Skeletal muscle cell (primary cell): Measurements from ENCODE around the gene YWHAG.
A peak's percentile ranks its signal among the peaks of the same experiment; 100 is the strongest.
"Not testable (repeated sequence)": the region's sequence is repeated elsewhere in the genome, so short reads cannot be mapped to it uniquely, and the experiment has no call there.

Experiments
- DNase-seq: peaks from one replicate; pipeline ENCODE4 v3.0.0-alpha.2; 2010; ENCODE audit warnings: low read depth
- H3K4me3 ChIP-seq: 2 replicates; pipeline ENCODE4 v1.5.1; 2011; ENCODE audit warnings: low read depth, mild to moderate bottlenecking, control low read depth, low read length, moderate library complexity

Gene YWHAG

DNA sequence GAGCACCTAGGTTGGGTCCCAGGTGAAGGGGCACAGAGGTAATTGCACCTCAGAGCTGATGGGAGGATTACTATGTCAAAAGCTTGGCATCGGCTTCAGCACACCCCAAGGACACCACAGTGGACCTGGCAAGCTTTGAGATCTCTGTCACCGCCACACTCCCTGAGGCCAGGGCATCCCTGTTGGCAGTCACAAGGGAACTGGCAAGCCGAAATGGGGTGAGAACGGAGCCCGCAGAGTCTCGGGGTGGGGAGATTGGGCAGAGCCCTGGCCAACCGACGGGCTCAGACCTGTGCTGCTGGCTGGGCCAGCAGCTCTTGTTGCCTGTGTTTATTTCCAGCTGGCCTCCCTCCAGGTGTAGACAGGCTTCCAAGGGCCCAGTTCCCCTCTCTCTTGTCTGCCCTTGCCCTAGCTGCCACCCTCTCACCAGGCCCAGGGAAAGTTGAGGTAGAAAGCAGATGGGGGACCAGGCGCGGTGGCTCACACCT is 53.9 kb downstream of the YWHAG start:
- peak overlapping the region; percentile 97 for H3K4me3 ChIP-seq
- DNase-seq = no peak

DNA sequence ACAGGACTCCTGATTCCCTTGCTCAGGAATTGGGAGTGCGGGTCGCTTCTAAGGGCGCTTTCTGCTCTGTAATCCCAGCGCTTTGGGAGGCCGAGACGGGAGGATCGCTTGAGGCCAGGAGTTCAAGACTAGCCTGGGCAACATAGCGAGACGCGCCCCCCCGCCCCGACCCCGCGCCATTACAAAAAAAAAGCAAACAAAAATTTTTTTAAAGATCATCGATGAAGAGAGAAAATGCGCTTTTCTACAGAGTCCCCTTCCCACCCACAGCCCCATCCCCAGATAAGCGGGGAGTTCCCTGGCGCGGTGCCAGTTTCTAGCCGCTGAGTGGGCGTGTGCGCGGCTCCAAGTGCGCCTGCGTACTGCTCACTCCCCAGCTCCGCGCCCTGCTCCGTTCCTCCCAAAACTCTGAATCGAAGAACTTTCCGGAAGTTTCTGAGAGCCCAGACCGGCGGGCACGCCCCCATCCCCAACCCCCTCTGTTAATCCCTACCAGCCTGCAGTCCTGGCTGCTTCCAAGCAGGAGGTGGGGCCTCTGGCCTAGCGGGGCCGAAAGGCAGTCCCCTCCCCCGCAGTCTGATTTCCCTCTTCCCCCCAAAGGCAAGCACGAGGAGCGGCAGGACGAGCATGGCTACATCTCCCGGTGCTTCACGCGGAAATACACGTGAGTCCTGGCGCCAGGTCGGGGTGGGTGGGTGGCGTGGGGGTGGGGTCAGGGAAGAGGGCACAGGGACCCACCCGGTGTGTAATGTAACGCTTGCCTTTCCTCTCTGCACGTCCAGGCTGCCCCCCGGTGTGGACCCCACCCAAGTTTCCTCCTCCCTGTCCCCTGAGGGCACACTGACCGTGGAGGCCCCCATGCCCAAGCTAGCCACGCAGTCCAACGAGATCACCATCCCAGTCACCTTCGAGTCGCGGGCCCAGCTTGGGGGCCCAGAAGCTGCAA is 55.3 kb downstream of the YWHAG start:
- peak overlapping the region; percentile 97 for H3K4me3 ChIP-seq
- peak; percentile 76 for DNase-seq

DNA sequence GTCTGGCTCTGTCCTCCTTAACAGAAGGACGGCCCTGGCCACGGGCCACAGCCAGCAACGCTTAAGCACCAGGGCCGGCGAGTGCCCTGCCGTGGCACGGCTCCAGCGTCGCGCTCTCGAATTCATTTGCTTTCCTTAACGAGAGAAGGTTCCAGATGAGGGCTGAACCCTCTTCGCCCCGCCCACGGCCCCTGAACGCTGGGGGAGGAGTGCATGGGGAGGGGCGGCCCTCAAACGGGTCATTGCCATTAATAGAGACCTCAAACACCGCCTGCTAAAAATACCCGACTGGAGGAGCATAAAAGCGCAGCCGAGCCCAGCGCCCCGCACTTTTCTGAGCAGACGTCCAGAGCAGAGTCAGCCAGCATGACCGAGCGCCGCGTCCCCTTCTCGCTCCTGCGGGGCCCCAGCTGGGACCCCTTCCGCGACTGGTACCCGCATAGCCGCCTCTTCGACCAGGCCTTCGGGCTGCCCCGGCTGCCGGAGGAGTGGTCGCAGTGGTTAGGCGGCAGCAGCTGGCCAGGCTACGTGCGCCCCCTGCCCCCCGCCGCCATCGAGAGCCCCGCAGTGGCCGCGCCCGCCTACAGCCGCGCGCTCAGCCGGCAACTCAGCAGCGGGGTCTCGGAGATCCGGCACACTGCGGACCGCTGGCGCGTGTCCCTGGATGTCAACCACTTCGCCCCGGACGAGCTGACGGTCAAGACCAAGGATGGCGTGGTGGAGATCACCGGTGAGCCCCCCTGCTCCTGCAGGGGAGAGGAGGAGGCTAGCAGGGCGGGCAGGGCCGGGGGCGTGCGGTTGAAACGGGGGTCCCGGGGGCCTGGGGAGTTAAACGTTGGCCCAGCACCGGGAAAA is 56.2 kb downstream of the YWHAG start, which contains the start of gene HSPB1:
TSS of gene HSPB1 (plus strand) at position 327 of the 855 bp plus-strand sequence. CDS start at position 367, 40 bp downstream.
- peak; percentile 65 for DNase-seq
- H3K4me3 ChIP-seq = peak within 1 kb of the TSS; percentile 97

DNA sequence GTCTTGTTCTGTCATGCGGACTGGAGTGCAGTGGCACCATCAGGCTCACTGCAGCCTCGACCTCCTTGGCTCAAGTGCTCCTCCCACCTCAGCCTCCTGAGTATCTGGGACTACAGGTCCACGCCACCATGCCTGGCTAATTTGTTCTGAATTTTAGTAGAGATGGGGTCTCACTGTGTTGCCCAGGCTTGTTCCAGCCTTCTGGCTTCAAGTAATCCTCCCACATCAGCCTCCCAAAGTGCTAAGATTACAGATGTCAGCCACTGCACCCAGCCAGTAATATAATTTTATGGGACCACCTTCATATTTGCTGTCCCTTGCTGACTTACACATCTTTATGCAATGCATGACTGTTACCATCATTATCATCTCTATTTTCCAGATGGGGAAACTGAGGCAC is 57.8 kb downstream of the YWHAG start:
- H3K4me3 ChIP-seq = no peak overlapping the region
- no peak for DNase-seq

DNA sequence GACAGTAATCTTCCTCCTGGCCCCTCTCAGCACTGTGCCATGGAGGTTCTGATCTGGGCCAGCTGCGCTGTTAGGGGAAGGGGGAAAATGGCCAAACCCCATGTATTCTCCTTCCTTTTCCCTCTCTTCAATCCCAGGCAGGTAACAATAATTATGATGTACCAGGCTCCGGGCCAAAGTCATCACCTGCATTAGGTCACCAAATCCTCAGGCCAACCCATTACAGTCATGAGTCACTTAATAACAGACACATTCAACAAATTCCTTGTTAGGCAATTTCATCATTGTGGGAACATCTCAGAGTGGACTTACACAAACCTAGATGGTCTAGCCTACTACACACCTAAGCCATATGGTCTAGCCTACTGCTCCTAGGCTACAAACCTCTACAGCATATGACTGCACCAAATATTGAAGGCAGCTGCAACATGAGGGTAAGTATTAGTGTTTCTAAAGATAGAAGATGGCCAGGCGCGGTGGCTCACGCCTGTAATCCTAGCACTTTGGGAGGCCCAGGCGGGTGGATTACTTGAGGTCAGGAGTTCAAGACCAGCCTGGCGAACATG is 58.5 kb downstream of the YWHAG start:
- DNase-seq = peak; percentile 65

DNA sequence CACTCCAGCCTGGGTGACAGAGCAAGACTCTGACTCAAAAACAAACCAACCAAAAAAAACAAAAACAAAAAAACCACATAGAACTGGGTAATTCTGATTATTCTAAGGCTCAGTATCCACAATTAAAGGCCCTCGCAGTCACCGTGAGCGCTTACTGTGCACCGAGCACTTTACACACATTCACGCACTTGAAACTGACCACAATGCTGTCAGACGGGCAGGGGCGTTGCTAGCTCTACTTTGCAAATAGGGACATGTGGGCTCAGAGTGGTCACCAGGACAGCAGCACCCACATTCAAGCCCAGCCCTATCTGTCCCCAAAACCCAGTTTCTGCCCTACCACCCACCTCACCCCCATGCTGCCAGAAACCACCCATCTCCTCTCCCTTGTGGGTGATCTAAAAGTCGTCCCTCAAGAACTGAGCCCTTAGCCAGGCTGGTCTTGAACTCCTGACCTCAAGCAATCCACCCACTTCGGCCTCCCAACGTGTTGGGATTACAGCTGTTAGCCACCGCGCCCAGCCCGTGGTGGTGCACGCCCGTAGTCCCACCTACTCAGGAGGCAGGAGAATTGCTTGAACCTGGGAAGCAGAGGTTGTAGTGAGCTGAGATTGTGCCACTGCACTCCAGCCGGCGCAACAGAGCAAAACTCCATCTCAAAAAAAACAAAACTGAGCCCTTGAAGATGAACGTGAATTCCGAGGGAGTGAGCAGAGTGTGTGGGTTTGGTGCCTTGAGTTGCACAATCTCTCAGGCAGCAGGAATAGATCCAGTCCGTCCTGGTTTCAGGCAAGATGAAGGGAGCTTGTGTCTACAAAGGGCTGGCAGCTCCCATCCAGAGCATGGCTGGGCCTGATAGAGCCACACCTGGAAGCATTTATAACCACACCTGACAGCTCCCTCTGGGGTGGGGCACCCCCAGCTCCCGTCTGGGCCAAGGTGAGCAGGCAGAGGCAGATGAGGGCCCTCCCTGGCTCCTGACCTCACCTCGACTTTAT is 61.7 kb downstream of the YWHAG start:
- H3K4me3 ChIP-seq = no peak overlapping the region
- peak; percentile 84 for DNase-seq

More for the DNA sequence above, 58.5 kb downstream of the YWHAG start:
- no peak overlapping the region for H3K4me3 ChIP-seq

DNA sequence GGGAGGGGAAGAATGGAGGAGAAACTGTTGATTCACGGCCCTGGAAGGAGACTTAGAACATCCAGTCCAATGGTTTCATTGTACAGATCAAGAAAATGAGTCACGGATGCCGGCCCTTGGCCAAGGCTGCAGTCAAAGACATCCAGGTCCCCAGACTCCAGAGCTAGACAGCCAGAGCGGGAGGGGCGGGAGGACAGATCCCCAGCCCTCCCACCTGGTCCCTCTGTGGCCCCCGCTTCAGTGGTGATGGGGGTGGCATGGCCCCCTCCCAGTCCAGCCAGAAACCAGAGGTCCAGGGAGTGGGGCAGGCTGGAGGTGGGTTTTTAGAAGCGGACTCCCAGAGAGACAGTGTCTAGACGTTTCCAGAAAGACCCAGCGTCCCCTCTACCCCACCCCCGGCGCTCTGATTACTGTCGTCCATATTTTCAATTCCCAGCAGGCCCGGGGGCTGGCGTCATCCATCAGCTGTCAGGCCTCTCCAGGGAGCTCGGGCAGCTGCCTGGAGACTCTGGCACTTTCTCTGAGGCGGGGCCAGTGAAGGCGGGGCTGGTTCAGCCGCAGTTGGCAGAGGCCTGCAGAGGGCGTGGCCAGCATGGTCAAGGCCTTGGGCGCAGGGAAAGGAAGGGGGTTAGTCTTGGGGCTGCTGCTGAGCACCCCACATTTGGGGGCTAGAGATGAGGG is 64.3 kb downstream of the YWHAG start:
- peak overlapping the region; percentile 23 for H3K4me3 ChIP-seq
- DNase-seq = peak; percentile 88

DNA sequence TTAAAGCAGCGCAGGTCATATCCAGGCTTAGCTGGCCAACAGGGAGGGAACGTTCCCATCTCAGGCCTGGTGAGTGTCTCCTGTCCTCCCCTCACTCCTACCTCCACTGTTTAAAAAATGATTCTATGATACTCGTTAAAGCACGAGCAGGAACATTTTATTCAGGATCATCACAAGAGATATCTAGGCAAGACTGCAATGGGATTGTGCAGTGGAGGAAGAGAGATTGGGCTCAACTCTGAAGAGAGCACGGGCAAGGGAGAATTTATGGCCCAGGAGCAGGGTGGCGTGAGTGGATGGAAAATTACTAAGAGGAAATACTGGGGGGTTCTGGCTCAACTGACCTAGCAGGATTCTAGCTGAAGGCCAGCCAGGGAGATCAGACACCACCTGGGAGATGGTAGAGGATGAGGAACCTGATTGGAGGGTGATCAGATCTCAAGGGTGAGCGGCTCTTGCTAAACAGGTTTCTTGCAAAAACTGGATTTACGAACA is 65.3 kb downstream of the YWHAG start:
- DNase-seq = no peak
- H3K4me3 ChIP-seq = no peak overlapping the region

DNA sequence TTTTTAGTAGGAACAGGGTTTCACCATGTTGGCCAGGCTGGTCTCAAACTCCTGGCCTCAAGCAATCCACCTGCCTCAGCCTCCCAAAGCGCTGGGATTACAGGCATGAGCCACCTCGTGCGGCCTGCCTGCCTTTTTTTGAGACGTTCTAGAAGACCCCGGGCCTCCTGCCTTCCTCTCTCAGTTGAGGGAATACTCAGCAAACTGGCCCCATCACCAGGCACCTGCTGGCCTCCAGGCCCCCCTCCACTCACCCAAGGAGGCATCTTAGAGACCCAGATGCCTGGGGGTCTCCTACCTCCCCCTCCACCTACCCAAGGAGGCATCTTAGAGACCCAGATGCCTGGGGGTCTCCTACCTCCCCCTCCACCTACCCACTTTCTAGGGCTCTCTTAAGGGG is 65.9 kb downstream of the YWHAG start:
- not testable (repeated sequence) for H3K4me3 ChIP-seq, DNase-seq

DNA sequence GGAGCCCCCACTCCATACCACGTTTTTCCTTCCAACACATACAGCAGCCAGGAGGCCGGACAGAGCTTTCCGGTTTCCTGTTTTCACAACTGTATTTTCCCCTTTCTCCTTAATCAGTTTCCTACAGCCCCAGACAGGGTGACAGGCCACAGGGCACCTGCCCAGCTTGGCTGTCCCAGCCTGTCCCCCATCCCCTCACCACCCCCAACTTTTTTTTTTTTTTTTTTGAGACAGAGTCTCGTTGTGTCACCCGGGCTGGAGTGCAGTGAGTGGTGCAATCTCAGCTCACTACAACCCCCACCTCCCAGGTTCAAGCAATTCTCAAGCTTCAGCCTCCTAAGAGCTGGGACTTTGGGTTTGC is 66.6 kb downstream of the YWHAG start:
- peak overlapping the region; percentile 17 for H3K4me3 ChIP-seq
- DNase-seq = no peak

DNA sequence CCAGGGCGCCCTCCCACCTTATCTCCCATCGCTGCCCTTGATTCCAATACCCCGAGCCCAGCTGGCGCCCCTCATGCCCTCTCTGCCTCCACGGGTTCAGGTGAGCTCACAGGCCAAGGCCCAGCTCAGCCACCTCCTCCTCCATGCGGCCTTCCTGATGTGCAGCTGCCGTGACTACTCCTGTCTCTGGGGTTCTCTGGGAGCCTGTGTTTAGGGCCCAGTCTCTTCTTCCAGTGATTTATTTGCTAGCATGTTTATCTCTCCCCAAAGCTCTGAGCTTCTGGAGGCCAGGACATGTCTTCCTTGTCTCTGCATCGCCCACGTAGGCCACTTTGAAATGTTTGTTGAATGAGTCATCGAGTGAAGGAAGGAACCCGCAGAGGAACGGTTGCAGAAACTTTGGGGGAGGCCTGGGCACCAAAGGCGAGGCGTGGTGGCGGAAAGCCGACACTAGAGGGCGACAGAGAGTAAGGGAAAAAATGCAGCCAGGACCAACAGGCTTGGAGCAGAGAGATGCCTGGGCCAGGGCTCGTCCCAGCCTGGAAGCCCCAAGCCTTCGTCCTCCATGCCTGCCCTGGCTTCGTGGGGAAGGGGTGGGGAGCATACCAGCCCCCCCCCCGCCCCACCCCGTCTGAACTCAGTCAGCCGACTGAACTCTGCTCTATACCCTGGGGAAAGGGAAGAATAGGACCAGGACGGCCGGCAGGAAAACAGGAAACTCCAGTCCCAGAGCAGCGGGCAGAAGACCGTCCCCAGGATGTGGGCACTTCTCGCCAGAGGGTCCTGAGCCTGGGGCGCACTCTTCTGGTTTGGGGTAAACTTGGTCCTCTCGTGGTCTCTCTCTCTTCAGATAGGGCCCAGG is 67.2 kb downstream of the YWHAG start:
- peak overlapping the region; percentile 17 for H3K4me3 ChIP-seq
- DNase-seq = peak; percentile 94

DNA sequence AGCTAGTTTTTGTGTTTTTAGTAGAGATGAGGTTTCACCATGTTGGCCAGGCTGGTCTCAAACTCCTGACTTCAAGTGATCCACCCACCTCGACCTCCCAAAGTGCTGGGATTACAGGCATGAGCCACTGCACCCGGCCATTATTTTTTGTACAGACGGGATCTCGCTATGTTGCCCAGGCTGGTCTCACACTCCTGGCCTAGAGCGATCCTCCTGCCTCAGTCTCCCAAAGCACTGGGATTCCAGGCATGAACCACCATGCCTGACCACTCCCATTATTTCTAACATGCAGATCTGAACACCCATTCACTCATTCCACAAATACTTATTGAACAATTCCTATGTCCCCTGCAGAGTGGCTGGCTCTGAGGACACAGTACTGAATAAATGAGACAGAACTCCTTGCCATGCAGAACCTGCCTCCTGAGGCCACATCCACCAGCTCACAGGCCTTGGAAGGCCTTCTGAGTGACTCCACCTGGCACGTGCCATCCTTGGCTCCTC is 67.9 kb downstream of the YWHAG start:
- not testable (repeated sequence) for H3K4me3 ChIP-seq, DNase-seq

DNA sequence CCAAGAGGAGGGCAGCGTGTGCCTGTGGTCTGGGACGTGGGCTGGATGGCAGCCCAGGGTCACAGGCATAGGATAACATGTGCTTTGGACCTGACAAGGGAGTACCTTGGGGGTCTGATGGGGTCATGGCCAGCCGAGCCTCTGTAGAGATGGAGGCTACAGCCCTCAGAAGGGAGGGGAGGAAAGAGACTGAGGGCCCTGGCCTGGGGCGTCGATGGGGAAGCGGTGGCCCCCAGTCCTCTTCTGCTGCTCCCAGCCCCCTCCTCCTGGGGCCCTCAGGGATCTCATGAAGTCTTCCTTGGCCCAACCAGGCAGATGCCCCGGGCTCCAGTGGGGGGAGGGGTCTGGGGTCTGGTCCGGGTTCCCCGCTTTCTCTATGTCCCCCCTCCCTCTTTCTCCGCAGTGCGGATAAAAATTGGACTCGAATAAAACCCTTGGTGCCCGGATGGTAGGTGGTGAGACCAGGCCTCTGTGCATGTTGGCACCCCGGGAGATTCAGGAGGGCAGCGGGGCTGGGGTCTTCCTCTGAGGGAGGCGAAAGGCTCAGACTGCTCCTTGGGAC is 71.9 kb downstream of the YWHAG start:
- no peak overlapping the region for H3K4me3 ChIP-seq

DNA sequence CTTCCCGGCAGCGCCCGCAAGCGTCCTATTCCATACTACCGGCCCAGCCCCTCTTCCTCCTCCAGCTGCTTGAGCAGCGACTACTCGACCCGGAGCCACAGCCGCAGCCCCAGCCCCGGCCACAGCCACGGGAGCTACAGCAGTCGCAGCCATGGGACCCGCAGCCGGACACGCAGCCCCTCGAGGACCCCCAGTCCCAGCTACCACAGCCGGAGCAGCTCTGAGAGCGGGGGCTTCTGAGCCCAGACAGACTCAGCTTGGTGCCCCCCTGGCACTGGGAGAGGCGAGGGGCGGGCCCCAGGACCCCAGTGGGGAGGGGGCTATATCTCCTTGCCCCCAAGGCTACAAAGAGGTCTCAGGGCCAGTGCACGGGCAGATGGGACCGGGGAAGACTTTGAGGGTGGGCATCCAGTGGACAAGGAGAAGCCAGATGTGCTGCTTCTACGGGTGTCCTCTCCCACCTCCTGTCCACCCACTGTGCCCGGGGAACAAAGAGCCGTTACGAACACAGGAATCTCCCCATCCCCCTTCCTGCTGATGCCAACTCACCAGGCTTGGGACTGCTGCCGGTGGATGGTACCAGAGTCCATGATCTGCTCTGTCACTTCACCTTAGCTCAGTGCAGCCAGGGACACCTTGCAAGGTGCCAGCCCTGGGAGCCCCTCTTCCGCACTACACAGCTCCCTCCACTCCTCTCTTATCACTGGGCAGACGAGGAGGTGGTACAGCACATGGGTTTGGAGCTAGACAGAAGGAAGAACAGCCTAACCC is 73.0 kb downstream of the YWHAG start:
- no peak for DNase-seq
- H3K4me3 ChIP-seq = no peak overlapping the region

More for the DNA sequence above, 71.9 kb downstream of the YWHAG start:
- no peak for DNase-seq

DNA sequence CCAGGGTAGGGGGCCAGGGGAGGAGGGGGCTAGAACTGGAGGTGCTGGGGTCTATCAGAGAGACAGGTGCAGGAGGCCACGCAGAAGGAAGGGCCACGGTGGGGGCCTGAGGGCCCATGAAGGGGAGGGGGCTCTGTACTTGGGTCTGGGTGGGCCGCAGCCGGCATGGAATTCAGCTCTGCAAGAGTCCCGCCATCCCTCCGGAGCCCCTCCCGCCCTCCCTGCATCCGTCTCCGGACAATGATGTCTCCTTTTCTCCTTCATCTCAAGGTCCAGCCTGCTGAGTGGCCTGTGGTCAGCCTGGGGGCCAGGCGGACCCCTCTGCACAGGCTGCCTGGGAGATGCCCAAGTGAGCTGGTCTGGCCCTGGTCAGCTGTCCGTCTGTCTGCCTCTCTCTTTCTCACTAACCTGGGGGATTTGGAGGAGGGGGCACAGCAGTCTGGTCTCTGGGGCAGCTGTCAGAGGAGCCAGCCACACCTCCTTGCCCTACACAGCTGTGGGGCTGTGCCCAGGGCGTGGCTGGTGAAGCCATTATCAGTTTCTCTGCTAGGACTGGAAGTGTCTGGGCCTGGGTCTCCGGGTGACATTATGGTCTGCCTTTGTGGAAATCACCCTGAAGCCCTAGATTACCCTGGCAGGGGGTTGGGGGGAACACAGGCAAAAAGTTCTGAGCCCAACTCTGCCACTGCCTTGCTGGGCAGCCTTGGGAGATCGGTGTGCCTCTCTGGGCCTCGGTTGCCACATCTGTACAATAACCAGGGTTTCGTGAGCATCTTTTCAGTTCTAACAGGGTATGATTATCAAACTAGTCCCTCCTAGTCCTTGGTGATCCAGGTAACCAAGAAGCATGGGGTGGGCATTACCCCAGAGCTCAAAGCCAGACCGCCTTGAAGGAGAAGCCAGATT is 75.3 kb downstream of the YWHAG start:
- H3K4me3 ChIP-seq = peak overlapping the region; percentile 35
- no peak for DNase-seq
